Astrocyte of the cerebellum (primary cell): Measurements from ENCODE around the gene FBXL20.

Source experiments
- DNase-seq: peaks from one replicate; pipeline ENCODE4 v3.0.0-alpha.2; 2011; ENCODE audit warnings: low read depth
- H3K4me3 ChIP-seq: 2 replicates; pipeline ENCODE4 v1.5.1; 2011; ENCODE audit warnings: mild to moderate bottlenecking, low read depth, low read length, moderate library complexity
- CTCF ChIP-seq: IDR thresholded peaks from 2 replicates; pipeline ENCODE4 v1.5.1; 2012; ENCODE audit warnings: low read length, low read depth, moderate library complexity, mild to moderate bottlenecking; ENCODE audit errors: missing control alignments
- in situ Hi-C: cut with HindIII; loops from 2 replicates; pipeline ENCODE4 v1.10.0; 2017; ENCODE audit warnings: low sequenced_read_pairs

FBXL20 gene

GRCh38 chr17:39222866-39223834, 178.3 kb downstream of the FBXL20 start:
- in situ Hi-C loops = no loop called here
- no peak for DNase-seq
- TF ChIP-seq CTCF = no peak
- no peak overlapping the region for H3K4me3 ChIP-seq

- DNase-seq = no peak
- no peak overlapping the region for H3K4me3 ChIP-seq
- in situ Hi-C loops = no loop called here
- no peak for TF ChIP-seq CTCF
These were observed 179.3 kb downstream of the FBXL20 start for GRCh38 chr17:39222151-39222550.

GRCh38 chr17:39221572-39221971, 179.9 kb downstream of the FBXL20 start:
- in situ Hi-C loops = no loop called here
- TF ChIP-seq CTCF = no peak
- no peak for DNase-seq
- H3K4me3 ChIP-seq = no peak overlapping the region

GRCh38 chr17:39219647-39220154, 181.7 kb downstream of the FBXL20 start:
- in situ Hi-C loops = no loop called here
- no peak for TF ChIP-seq CTCF
- H3K4me3 ChIP-seq = no peak overlapping the region
- no peak for DNase-seq

- no peak for DNase-seq
- H3K4me3 ChIP-seq = no peak overlapping the region
- no peak for TF ChIP-seq CTCF
- in situ Hi-C loops = no loop called here
These were observed 182.5 kb downstream of the FBXL20 start for GRCh38 chr17:39218906-39219305.

GRCh38 chr17:39217734-39218369, 183.6 kb downstream of the FBXL20 start:
- H3K4me3 ChIP-seq = no peak overlapping the region
- in situ Hi-C loops = no loop called here
- no peak for TF ChIP-seq CTCF
- DNase-seq = no peak
